Head of caudate nucleus (tissue), 42 donors: ENCODE measurements around the gene TP53TG5.

ENCODE experiments used
- DNase-seq, 42 donors: peaks; one replicate each; pipeline versions ENCODE4 v3.0.0 to v3.0.0-alpha.2; 2020 to 2021; ENCODE audit warnings: mixed read lengths in 7 of 42
- intact Hi-C: fragments of 100-400 bp; cut with DNase I; formaldehyde crosslinking; loops from one replicate; pipeline ENCODE4 v1.15.0; 2022

Gene TP53TG5

DNA sequence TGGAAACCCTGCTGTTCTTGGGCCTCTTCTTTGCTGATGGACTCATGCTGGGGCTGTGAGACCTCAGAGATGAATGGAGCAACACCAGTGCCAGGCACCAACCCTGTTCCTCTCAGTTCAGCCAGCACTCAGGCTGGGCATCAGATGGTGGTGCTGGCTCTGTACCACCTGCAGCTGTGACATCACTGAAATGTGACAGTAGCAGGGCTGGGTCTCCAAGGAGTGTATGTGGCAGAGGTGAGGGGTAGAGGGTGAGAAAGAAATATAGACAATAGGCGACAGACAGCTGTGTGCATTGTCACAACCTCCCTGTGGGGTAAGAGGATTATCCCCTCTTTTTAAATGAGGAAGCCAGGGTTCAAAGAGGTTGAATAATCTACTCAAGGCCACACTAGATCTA lies at the start of gene TP53TG5:
TP53TG5 (minus strand) TSS at position 135 of the 400 bp plus-strand sequence; CDS start at position 46, 89 bp downstream.
- intact Hi-C loops = no loop called here

DNA sequence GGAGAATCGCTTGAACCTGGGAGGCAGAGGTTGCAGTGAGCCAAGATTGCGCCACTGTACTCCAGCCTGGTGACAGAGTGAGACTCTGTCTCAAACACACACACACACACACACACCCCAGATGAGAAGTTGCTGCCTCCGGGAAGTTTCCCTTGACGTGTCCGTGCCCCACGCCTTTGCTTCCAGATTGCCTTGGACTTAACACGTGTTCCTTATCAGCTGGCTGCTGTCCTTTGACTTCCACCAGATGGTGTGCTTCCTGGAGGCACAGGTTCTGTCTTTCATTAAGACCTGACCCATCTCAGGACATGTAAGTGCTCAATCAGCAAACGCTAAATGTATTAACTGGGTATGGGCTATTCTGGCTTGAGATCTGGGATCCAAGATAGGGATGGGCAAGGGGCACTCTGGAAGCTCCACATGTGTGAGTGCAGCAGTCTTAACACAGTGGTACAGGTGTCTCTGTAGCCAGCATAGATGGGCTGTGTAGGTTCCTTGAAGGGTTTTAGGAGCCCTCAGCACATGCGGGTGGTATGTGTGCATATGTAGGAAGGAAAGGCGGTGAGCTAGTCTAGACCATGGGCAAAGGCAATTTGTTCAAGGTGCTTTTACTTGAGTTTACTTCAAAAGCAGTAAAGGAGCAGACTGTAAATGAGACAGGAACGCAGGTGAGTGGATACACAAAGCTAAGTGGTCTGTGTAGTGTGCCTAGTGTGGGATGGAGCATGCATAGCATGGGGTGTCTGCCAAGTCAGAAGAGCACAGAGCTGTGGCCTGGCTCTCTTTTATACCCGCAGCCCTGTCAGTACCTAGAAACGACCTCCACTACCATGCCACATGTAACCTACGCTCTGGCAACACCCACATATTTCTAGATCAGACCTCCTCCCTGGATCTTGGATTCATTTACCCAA lies 49.4 kb upstream of the TP53TG5 start:
- no peak for DNase-seq
- intact Hi-C loops = no loop called here

More for the DNA sequence above, at the start of gene TP53TG5:
- peak in 40 of 42 donors; percentile 18 to 86 (median 70) for DNase-seq

DNA sequence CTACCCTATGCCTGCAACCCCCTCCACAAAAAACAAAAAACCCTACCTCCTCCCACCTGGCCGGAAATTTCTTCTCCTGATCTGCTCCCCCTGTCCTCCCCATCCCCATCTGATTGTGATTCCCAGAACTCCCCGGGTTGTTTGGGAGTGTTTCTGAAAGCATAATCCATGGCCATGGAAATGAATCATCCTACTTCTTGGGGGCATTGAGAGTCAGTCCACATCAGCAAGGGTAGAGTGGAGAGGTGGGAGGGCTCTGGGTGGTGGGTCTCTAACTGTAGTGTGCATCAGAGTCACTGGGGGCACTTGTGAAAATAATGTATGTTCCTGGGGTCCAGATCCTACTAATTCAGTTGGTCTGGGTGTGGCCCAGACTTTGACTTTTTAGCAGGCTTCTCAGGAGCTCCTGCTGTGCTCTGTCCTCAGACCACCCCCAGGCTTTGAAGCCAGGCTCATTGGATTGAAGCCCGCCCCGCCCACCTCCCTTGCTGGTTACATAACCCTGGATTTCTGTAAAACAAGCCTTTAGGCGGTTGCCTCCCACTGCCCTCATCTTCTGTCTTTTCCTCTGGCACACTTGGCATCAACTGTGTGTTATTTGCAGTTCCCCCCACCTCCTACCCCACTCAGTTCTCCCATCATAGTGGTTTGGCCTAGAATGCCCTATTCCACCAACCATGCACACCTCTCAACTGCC lies 48.3 kb upstream of the TP53TG5 start:
- DNase-seq = peak; percentile 62 to 94 (median 80)
- intact Hi-C loops = no loop called here

DNA sequence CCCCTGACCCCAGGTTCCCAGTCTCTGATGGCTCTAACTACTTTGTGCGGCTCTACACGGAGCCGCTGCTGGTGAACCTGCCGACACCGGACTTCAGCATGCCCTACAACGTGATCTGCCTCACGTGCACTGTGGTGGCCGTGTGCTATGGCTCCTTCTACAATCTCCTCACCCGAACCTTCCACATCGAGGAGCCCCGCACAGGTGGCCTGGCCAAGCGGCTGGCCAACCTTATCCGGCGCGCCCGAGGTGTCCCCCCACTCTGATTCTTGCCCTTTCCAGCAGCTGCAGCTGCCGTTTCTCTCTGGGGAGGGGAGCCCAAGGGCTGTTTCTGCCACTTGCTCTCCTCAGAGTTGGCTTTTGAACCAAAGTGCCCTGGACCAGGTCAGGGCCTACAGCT lies 47.4 kb upstream of the TP53TG5 start:
- no peak for DNase-seq
- intact Hi-C loops = no loop called here

DNA sequence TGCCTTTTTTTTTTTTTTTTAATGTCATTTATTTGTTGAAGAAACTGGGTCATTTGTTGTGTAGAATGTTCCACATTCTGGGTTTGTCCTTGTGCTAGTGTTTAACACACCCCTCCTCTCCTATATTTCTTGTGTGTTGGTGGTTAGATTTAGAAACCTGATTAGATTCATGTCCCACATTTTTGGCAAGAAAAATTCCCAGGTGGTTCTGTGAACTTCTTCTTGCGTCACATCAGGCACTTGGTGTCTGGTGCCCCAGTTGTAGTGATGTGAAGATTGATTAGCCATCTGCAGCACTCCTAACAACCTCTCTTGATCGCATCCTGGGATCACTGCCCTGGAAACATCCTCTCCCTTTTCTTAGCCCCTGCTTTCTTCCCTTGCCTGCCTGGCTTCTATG lies 45.6 kb upstream of the TP53TG5 start:
- intact Hi-C loops = no loop called here
- DNase-seq = no peak

DNA sequence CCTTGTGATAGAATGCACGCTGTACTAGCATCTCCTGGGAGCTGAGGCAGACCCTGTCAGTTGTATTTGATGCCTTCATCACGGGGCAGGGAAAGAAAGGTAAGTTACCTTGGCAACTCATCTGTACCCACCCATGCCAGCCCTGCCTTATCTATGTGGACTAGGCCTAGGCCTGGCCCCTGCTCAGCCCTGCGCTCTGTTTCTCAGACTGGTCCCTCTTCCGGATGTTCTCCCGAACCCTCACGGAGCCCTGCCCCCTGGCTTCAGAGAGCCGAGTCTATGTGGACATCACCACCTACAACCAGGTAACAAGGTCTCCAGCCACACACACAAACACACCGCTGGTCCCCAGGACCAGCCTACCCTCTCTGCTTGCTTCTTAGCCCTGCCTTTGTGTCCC lies 42.0 kb upstream of the TP53TG5 start:
- intact Hi-C loops = no loop called here
- peak in 1 of 42 donors; percentile 36 for DNase-seq

DNA sequence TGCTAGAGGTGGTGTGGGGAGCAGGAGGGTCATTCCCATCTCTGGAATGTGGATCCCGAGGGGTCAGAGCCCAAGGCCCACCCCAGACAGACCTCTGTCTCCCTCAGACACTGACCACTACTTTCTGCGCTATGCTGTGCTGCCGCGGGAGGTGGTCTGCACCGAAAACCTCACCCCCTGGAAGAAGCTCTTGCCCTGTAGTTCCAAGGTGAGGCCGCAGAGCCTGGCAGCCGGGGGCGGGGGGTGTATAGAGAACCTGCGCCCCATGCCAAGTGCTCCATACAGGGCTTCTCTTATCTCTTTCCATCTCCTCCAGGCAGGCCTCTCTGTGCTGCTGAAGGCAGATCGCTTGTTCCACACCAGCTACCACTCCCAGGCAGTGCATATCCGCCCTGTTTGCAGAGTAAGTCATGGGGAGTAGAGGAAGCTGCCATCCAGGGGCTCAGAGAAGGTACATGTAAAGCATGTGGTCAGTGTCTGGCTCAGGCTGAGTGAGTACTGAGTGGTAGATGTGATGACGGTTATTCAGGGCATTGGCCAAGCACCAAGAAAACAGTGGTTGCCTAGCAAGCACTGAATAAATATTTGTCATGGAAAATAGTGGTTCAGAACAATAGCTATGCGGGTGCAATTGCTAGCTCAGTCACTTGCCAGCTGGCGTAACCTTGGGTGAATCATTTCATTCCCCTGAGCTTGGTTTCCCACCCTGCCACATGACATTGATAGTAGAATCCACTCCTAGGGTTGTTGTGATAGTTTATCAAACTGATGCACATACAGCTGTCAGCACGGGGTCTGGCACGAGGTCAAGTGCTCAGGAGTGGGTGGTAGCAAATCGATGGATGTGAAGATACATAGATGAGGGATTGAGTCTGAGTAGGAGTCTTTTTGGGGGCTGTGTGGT lies 41.3 kb upstream of the TP53TG5 start:
- DNase-seq = peak in 11 of 42 donors; percentile 19 to 84 (median 55)
- intact Hi-C loops = no loop called here

DNA sequence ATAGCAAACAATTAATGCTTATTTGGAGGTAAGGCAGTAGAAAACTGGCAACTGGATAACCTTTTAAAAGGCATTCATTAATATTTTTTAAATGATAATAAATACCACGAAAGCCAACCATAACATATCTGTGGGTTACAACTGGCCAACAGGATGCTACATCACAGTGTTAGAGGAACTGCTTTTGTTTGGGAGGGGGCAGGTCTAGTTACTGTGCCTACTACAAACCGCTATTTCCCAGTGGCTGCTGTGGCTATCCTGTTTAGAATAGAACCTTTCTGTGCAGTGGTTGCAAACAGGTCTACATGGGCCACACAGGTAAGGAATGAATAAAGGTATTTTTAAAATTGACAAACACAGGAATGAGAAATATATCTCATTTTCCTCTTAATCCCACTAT lies 38.8 kb upstream of the TP53TG5 start:
- intact Hi-C loops = no loop called here
- peak in 3 of 42 donors; percentile 1 to 17 (median 1) for DNase-seq

DNA sequence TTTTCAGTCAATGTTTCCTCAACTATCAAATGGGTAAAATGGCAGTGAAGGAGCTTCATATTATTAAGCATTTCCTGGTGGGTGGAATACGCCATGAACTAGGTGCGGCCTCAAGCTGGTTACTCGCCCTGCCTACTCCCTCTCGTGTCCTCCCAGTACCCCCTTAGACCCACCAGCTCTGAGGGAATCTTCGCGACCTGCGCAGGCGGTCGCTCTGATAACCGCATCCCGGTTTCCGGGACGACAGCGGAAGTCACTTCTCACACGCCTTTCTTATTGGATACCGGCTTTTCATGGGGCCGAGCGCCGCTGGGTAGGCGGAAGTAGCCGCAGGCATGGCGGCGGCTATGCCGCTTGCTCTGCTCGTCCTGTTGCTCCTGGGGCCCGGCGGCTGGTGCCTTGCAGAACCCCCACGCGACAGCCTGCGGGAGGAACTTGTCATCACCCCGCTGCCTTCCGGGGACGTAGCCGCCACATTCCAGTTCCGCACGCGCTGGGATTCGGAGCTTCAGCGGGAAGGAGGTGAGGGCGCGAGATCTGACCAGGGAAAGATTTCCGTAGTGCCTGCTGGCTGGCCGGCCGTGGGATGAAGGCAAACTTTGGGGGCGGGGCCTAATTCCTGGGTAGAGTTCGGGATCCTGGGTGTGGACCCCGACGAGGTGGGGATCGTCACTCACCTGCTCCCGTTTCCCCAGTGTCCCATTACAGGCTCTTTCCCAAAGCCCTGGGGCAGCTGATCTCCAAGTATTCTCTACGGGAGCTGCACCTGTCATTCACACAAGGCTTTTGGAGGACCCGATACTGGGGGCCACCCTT lies 37.9 kb upstream of the TP53TG5 start, which contains the start of gene PIGT:
PIGT (plus strand) TSS at position 320 of the 816 bp plus-strand sequence; CDS start at position 336, 16 bp downstream.
- peak; percentile 86 to 97 (median 93) for DNase-seq
- intact Hi-C loops = no loop called here

DNA sequence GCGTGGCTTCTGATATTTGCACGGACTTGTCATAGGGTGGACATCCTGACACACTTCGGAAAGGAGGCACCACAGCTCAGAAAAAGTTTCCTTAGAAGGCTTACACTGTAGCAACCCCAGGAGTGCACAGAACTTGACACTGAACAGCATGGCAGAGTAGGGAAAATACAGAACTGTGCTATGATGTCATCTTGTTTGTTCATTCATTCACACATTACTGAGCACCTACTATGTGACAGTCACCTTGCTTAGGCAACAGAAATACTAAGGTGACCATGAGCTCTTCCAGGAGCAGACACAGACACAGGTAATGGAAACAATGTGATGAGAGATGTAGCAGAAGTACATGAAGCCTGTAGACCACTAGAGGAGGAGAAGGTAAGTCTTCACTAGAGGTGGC lies 35.4 kb upstream of the TP53TG5 start:
- intact Hi-C loops = no loop called here
- peak in 1 of 42 donors; percentile 24 for DNase-seq

DNA sequence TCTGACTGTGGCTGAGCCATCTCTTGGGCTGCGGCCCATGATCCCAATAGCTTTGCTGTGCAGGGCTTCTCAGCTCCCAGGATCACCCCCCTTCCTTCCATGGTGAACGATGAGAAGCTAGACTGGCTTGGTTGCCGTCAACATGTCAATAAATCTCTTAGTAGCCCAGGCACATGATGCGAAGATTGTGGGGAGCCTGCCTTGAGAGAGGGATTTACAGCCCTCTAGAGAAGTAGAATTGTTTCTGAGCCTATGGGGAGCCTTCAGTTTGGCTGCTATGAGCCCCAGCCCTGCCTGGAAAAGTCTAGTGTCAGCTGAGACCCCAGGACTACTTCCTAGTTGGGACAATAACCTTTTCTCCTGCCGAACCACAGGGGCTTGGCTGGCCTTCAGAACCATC lies 34.5 kb upstream of the TP53TG5 start:
- intact Hi-C loops = no loop called here

DNA sequence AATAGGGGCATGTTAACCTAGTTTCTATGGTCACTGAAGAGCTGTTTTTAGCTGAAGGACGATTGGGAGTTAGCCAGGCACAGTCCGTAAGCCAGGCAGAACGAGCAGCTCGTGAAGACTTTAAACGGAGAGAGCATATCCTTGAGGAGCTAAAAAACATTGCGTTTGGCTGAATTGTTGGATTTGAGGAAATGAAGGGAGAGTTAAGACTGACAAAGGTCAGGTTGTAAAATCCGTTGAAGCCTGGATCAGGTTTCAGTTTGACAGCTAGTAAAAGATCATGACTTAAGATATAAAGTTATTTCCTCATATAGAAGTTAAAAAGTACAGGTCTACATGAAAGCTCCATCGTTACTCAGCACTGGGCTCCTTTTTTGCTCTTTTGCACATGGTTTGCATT lies 32.8 kb upstream of the TP53TG5 start:
- intact Hi-C loops = no loop called here
- peak in 1 of 42 donors; percentile 37 for DNase-seq

More for the DNA sequence above, 34.5 kb upstream of the TP53TG5 start:
- peak in 2 of 42 donors; percentile 7 to 46 for DNase-seq

DNA sequence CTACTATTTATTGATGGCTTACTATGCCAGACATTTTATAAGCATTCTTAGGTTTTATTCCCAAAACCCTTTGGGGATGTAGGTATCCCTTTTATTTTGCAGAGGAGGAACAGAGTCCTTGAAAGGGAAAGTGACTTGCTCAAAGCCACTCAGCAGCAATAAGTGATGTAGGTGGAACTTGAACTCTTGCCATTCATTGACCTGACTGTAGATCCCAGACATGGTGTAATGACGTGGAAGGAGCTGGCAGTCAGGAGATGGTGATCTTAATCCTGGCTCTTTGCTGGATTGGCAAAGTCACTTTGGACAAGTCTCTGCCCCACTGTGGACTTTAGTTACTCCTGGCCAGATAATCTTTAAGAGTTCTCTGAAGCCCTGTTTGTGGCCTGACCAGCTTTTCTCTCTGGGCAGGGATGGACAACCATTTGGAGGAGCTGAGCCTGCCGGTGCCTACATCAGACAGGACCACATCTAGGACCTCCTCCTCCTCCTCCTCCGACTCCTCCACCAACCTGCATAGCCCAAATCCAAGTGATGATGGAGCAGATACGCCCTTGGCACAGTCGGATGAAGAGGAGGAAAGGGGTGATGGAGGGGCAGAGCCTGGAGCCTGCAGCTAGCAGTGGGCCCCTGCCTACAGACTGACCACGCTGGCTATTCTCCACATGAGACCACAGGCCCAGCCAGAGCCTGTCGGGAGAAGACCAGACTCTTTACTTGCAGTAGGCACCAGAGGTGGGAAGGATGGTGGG lies 31.6 kb upstream of the TP53TG5 start:
- intact Hi-C loops = loop anchor here (2.0 to 5.0 kb wide), 2 partner anchors 23 to 37 kb away; no protein-coding TSS in a partner anchor
- DNase-seq = peak in 1 of 42 donors; percentile 41

DNA sequence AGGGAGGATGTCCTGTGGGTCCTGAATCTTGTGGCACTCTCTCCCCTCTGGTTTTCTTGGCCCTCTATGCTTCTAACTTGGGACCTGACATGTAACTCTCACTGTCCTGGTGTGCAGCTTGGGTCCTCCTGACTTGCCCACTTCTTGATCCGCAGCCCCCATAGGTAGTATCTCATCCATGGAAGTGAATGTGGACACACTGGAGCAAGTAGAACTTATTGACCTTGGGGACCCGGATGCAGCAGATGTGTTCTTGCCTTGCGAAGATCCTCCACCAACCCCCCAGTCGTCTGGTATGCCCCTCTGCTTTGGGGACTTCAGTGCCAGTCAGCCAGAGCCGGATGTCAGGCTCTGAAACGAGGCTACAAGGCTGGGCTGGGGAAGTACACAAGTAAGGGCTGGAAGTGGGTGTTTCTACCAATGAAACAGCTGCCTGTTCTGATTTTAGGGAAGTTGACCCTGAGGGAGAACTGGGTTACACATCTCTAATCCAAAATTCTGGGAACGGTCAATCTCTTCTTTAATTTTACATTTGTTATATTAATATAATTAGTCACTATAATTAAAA lies 30.6 kb upstream of the TP53TG5 start:
- peak in 21 of 42 donors; percentile 21 to 75 (median 53) for DNase-seq
- intact Hi-C loops = loop anchor here (2.0 to 5.0 kb wide), 2 partner anchors 24 to 36 kb away; no protein-coding TSS in a partner anchor

DNA sequence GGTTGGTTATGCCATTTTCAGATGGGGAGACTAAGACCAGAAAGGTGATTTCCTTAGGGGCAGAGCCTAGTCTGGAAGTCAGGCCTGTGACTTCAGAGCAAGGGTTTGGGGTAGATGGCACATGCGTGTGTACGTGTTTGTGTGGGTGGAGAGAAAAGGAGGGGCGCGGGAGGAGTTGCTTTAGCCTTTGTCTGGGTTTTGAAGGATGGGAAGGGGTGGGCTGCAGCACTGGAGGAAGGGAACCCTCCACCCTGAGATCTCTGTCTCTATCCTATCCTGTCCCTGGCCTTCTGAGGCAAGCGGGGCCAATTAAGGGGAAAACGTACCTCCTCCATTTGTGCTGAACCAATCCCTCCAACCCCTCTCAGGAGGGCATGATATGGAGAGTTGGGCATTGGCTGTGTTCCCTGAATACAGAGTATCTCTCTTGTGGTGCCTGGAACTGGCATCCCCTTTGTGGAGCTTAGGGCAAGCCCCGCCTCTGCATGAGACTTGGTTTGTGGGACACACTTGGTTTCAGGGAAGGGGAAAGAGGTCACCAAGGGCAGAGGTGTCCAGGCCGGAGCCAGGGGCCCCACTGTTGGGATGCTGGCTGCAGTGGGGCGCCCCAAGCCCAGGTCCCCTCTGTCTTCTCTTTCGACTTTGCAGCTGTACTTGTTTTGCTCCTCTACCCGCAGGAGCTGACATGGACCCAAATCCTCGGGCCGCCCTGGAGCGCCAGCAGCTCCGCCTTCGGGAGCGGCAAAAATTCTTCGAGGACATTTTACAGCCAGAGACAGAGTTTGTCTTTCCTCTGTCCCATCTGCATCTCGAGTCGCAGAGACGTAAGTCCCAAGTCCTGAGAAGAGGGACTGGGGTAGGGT lies 29.9 kb upstream of the TP53TG5 start, which contains the start of gene DBNDD2:
DBNDD2 (plus strand) TSS at position 507 of the 863 bp plus-strand sequence; CDS start at position 686, 179 bp downstream.
- DNase-seq = peak; percentile 64 to 94 (median 86)
- intact Hi-C loops = loop anchor here (2.0 to 5.0 kb wide), 2 partner anchors 25 to 36 kb away; no protein-coding TSS in a partner anchor
